HG03432 (cell line): Measurements from ENCODE around the gene PDCD5.

Experiments
- ATAC-seq: cut with Tn5 transposase; IDR thresholded peaks from one replicate; pipeline ENCODE4 v1.9.1; 2021; ENCODE audit warnings: mild to moderate bottlenecking, moderate library complexity; ENCODE audit not compliant: unreplicated experiment

PDCD5 gene

GRCh38 chr19:32630338-32630737 lies 49.3 kb downstream of the PDCD5 start:
- ATAC-seq: no peak

GRCh38 chr19:32631381-32631780 lies 50.4 kb downstream of the PDCD5 start:
- ATAC-seq: no peak
